HG02938 (cell line): ENCODE results near the gene STRA6.
"Not testable (repeated sequence)": the region's sequence is repeated elsewhere in the genome, so short reads cannot be mapped to it uniquely, and the experiment has no call there.

Experiments used
- ATAC-seq: cut with Tn5 transposase; IDR thresholded peaks from one replicate; pipeline ENCODE4 v1.9.1; 2021; ENCODE audit warnings: mild to moderate bottlenecking, moderate library complexity; ENCODE audit not compliant: unreplicated experiment

STRA6 gene

DNA sequence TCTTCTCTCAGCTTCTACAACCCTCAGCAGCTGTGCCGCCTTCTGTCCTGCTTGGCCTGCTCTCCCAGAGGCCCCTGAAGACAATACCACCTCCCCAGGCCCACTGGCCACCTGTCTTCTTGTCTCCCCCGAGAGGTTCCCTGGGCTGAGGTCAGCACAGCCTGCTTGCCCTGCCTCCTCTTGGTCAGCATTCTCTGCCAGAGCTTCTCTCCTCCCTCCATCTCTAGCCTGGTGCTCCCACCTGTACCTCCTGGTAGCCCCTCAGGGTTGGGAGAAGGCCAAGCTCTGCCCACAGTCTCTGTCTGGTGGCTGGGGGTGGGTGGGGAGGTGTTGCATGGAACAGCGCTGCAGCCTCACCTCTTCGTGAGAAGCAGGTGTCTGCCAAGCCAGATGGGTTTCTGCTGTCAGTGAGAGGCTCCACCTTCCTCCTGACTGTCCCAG, 34.7 kb downstream of the STRA6 start:
- ATAC-seq = no peak

GRCh38 chr15:74165461-74165860, 37.1 kb downstream of the STRA6 start:
- ATAC-seq = no peak

DNA sequence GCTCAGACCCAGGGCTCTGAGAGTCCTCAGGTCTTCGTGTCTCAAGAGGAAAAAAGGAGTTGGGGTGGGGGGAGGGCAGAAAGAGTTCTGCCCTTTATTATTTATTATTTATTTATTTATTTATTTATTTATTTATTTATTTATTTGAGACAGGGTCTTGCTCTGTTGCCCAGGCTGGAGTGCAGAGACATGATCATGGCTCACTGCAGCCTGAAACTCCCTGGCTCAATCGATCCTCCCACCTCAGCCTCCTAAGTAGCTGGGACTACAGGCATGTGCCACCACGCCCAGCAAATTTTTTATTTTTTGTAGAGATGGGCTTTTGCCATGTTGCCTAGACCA, 40.4 kb downstream of the STRA6 start:
- not testable (repeated sequence) for ATAC-seq

DNA sequence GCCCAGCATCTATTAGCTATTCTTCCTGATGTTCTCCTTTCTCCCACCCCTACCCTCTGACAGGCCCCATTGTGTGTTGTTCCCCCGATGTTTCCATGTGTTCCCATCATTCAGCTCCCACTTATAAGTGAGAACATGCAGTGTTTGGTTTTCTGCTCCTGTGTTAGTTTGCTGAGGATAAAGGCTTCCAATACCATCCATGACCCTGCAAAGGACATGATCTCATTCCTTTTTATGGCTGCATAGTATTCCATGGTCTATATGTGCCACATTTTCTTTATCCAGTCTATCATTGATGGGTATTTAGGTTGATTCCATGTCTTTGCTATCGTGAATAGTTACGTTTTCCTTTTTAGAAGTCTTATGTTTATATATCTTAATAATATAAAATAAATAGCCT, 42.2 kb downstream of the STRA6 start:
- not testable (repeated sequence) for ATAC-seq

- ATAC-seq = no peak
Measured at GRCh38 chr15:74159773-74160172, 42.8 kb downstream of the STRA6 start.

DNA sequence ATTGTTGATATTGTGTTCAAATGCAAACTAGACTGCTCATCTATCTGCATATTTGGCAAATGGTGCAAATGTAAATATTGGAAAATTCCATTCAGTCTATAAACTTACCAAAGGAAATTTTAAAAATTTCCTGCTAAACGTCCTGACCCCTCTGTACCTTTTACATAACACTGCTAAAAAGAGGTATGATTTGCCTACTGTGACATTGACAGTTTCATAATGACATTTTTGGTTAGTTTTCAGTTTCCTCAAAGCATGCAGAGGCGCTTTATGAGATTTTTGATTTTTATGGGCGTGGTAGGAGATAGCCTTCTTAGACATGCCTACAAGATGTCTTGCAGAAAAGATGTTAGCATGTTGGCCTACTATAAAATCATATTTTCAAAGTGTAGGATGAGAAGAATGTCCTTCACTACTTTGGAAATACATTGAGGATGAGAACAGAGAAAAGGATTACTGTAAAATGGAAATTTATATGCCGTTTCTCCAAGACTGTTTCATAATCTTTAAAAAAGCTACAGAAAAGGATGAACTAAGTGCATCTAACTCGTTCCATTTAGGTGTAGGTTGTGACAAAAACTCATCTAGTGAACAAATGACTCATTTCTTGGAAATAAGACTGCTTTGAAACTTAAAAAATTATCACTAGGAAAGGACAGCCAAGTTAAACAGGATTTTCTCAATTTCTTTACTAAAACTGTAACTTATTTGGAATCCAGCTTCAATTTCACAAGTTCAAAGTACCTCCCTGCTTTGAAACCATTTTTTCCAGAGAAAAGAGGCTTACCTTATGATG, 43.5 kb downstream of the STRA6 start:
- peak; percentile 75 for ATAC-seq

DNA sequence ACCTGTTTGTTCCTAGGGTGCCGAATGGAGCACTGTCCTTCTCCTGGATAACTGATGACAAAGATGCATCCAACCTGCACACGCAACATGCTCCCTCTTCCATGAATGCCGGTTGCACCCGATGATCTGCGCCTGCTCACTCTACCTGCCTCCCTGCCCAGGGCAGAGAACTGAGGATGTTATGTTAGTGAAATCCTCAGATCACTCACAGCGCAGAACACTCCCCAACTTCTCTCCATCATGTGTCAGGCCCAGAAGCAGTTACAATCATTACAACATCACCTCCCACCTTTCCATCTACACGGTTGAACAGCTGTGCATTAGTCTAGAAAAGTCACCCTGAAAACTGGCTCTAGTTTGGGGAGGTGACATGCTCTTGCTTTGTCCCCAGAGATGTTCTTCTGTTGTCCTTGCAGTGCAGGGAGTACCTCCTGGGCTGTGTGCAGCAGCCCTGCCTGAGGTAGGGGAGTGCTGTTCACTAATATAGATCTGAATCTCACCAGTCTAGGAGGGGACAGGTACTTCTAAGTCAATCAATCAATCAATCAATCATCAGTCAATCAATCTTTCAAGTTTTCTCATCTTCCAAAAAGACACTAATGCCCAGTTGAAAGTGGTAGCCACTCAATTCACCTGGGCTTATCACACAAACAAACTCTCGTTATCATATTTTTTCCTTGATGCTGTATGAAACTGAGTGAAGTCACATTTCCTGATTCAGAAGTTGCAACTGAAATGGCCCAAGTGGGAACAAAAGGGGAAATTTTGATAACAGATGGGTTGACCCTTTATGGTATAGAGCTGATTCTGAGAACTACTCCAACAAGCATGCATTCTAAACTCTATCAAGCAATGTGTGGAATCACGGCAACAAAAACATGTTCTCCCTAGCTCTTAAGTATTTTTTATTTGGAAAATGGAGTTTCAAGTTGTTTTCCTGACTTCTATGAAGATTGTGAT, 44.4 kb downstream of the STRA6 start:
- no peak for ATAC-seq

DNA sequence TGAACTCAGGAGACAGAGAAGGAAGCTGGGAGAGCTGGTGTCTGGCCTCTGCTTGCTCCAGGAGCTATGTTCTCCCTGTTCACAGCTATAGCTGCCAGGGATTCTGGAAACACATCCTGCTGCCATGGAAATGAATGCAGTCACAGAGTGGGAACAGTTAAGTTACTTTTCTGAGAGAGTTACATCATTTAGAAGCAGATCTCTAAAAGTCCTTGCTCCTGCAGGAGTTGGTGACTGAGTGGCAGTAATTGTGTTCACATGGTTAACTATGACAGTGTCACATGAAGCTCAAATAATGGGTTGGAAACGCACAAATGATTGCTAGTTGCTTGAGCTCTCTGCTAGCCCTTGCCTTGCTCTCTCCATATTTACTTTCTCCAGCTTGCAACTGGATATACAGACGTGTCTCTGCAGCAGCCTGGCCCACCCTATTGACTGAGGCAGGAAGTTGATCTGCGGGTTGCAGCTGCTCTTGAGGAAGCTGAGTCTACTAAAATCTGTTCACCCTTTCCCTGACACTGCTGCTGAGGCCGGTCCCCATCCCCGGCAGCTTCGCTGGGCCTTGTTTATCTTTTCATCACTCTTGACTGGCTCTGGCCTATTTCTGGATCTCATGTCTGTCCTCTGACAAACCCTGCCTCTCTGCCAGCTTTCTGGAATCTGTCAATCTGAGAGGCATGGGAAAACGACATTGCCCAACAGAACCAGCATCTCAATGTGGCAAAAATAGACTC, 45.7 kb downstream of the STRA6 start:
- no peak for ATAC-seq

- no peak for ATAC-seq
Measured at GRCh38 chr15:74155766-74156417, 46.7 kb downstream of the STRA6 start.

DNA sequence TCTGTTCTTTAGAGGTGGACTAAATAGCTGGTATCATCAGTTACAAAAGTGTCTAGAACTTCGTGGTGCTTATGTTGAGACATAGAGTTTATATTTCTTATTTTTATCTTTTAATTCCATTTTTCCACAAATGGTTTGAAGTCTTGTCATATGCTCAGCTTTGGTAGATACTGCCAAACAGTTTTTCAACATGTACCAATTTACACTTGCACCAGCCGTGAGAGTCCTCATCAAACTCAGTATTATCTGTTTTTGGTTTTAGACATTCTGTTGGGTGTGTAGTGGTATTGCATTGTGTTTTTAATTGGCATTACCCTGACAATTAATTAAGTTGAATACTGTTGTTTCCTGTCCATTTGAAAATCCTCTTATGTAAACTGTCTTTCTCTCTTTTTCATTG, 55.5 kb downstream of the STRA6 start:
- ATAC-seq = no peak

DNA sequence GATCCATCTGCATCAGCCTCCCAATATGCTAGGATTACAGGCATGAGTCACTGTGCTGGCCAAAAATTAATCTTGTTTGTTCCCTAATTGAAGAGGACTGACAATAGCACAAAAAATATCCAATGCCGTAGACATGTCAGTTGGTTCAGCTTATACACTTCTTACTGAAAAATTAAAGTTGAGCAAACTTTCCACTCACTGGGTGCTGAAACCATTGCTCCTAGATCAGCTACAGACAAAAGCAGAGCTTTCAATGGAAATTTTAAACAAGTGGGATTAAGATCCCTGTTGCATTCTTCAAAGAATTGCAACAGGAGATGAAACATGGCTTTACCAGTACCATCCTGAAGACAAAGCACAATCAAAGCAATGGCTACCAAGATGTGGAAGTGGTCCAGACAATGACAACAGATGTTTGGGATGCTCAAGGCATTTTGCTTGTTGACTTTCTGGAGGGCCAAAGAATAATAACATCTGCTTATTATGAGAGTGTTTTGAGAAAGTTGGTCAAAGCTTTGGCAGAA, 56.2 kb downstream of the STRA6 start:
- no peak for ATAC-seq

DNA sequence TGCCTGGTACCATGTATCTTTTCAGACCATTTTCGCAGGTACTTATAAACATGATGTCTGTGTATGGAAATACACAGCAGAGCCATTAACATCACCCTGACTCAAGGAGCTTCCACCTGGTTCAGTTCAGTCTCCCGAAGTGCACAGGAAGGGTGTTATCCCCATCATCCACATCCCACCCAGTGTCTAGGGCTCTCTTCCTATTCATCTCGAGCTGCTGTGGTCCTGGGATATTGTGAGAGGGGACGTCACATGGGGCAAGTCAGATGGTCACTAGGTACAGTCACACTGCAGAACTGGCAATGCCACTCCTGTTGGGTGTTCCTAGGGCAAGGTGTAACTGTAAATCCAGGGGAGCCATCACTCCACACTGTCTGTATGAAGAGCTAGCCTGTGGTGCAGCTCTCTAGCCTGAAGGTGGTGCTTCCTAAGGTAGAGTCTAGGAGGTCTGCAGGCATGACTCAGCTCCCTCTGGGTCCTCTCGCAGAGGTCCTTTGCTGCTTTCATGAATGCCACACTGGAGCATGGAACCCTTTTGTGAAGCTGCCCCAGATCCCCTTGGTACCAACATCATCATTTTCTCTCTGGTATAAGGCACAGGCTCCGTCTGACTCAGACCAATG, 58.3 kb downstream of the STRA6 start:
- no peak for ATAC-seq

DNA sequence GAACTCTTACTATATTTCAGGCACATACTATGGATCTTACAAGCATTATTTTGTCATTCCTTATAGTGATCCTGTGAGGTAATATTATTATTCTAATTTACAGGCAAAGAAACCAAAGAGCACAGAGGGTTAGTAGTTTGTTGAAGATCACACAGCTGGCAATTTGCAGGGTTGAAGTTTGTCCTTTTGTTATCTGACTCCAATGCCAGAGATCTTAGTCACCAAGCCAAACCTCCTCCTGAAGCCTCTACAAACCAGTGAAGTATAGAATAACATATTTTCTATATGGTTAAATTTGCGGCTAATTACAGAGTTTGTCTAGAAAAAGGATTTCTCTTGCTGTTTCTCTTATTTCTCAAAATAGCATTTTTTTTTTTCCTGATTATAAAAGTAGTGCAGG, 61.0 kb downstream of the STRA6 start:
- ATAC-seq = no peak

DNA sequence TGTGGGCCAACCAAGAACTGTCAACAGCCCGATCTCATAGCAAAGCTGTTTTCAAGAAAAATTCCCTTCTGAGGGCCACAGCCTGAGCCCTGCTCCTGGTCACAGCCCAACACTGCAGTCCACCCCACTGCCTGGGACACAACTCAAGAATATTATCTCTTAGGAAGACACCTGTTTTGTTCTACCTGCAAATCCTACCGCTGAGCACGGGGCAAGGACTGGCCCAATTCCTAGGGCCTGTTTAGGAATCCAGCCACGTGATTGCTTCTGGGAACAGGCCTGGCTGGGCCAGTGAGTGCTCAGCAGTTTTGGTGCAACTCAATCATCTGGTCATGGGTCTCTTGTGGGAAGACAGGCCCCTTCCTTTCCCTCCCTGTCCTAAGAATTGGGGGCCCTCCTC, 63.9 kb downstream of the STRA6 start:
- no peak for ATAC-seq

DNA sequence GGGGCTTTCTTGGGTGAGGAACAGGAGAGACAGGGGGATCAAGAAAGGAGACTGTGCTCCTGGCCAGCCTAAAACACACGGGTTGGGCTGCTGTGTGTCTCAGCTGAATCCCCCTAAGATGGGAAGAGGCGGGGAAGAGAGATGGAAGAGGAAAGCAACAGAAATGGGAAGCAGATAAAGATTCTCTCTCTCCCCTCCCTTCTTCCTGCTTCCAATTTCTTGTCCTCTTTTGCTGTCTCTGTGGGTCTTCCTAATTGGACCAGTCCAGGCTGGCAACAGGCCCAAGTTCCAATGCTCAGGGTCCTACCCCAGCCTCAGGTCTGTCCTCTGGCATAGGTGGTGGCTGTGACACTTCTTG, 65.1 kb downstream of the STRA6 start:
- ATAC-seq = no peak

DNA sequence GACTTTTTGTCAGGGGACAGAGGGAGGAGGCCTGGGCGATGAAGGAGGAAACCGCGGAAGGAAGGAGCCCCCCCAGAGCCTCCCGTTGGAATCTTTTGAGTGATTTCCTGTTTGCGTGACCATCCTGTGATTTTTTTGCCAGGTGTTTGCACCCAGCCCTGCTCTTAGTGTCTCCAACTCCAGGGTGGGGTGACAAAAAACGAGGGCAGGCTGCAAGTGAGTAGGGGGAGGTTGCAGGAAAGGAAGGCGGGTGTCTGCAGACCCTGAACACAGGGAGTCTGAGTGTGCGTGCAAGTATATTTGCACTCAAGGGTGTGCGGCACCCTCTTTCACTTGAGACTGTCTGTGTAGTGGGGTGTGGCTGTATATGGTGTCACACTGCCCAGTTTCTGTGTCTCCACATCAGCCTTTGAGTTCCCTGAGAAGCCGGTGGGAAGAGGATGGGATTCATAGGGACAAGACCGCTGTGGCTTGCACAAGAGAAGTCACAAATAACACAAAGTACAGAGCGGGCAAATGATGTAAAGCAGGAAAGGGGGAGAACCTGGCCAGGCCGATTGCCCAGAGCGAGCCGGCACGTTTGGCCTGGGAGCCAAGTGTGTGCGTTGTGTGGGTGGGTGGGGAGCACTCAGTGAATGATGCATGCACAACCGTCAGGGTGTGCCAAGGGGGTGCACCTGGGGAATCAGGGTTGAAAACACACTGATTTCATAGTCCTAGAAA, 65.6 kb downstream of the STRA6 start:
- ATAC-seq = no peak

GRCh38 chr15:74136540-74136813, 66.1 kb downstream of the STRA6 start:
- no peak for ATAC-seq

GRCh38 chr15:74135041-74135565, 67.5 kb downstream of the STRA6 start:
- no peak for ATAC-seq

- no peak for ATAC-seq
Measured at GRCh38 chr15:74134387-74135027, 68.1 kb downstream of the STRA6 start.
